Thyroid gland (tissue), 4 donors: ENCODE measurements around the gene CKAP5.

Experiments
- CTCF ChIP-seq, 6 experiments: fragments of 200-600 bp in 3 of 6; fragments of 450-650 bp in 3 of 6; sonication (generic) in 3 of 6; IDR thresholded peaks; one replicate each; pipeline ENCODE4 v1.5.1; 2016 to 2019; ENCODE audit warnings: antibody characterized with exemption in 6 of 6, mild to moderate bottlenecking in 2 of 6, inconsistent platforms in 1 of 6, moderate library complexity in 1 of 6
- POLR2A ChIP-seq, 2 donors: fragments of 450-650 bp; IDR thresholded peaks; one replicate each; pipeline ENCODE4 v1.6.1; 2017; ENCODE audit warnings: antibody characterized with exemption in 2 of 2, mild to moderate bottlenecking in 2 of 2, moderate library complexity in 1 of 2

DNA sequence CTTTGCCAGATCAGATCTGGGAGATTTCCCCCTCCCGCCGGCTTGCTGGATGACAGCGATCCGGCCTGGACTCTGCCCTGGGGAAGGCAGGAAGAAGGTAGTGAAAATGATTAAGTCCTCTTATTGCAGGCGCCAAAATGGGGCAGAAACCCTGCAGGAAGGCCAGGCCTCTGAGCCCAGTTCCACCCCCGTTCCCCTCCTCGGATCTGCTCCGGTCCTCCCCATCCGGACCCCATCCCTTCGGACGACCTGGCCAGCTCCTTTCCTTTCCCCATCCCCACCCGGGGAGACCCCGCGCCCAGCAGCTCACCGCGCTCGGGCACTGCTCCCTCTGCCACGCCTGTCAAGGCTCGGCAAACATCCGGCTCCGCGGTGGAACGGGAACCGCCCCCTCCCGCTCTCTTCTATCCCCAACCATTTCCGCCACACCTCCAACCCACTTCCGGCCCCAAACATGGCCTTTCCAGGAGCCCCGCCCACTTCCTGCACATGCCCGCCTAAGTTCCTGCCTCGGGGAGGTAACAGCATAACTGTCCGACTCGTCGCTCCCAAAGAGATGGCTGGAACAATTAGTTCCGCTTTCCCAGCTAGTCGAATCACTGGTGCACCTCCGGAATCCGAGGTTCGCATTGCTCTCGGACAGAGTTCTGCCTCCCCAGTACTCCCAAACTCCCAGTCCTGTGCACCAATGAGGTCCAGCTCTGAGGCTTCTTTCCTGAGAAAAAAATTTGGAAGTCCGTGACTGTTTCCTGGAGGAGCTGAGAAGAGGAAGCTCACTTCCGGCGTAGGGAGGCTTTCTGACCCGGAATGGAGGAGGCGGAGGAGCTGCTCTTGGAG, 145.6 kb downstream of the CKAP5 start, which contains the start of the genes ARHGAP1 and ZNF408:
- TF ChIP-seq CTCF (IDR thresholded peaks at IDR 0.05) (peak in 1 of 6 experiments; percentile 5), POLR2A (IDR thresholded peaks at IDR 0.05) (peak in 1 of 2 donors; percentile 73)
